ENCODE results near the gene CEMIP2. TPM values are rescaled to one million over a fixed set of nuclear protein-coding genes. Genes with fewer than 3 reads are reported as not detected.
"Not testable (repeated sequence)": the region's sequence is repeated elsewhere in the genome, so short reads cannot be mapped to it uniquely, and the experiment has no call there.

CEMIP2 gene
- total RNA-seq, 2 donors from 2014 or later = 15.6 to 87.7 TPM

DNA sequence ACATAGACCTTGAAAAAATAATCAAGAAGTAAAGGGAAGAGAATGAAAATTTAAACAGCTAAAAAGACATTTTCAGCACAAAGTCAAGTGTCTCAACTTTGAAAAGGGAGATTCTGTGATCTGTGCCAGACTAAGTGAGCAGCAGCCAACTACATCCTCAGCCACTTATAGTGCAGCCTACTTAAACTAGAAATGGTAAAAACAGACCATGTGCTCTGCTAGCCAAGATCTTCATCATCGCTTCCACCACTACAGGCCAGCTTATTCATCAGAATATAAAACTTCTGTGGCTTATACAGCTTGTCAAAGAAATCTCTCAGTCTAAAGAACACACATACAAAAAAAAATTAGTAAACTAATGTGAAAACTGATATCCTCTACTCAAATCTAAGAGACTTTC, 63.5 kb downstream of the CEMIP2 start:
- no peaks in the 10 kb centered on the region for H3K4me1 ChIP-seq
- TF ChIP-seq, protein P1, sequence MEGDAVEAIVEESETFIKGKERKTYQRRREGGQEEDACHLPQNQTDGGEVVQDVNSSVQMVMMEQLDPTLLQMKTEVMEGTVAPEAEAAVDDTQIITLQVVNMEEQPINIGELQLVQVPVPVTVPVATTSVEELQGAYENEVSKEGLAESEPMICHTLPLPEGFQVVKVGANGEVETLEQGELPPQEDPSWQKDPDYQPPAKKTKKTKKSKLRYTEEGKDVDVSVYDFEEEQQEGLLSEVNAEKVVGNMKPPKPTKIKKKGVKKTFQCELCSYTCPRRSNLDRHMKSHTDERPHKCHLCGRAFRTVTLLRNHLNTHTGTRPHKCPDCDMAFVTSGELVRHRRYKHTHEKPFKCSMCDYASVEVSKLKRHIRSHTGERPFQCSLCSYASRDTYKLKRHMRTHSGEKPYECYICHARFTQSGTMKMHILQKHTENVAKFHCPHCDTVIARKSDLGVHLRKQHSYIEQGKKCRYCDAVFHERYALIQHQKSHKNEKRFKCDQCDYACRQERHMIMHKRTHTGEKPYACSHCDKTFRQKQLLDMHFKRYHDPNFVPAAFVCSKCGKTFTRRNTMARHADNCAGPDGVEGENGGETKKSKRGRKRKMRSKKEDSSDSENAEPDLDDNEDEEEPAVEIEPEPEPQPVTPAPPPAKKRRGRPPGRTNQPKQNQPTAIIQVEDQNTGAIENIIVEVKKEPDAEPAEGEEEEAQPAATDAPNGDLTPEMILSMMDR (IDR thresholded peaks at IDR 0.05) = no peak
- no peaks in the 10 kb centered on the region for H3K27me3 ChIP-seq
- no peak overlapping the region for H3K27ac ChIP-seq
- H3K9me3 ChIP-seq = no peaks in the 10 kb centered on the region
- H3K4me3 ChIP-seq = no peak overlapping the region
- H3K36me3 ChIP-seq = peaks cover 28% of the 10 kb centered on the region
- DNase-seq (ENCODE audit: low spot score) = no peak

DNA sequence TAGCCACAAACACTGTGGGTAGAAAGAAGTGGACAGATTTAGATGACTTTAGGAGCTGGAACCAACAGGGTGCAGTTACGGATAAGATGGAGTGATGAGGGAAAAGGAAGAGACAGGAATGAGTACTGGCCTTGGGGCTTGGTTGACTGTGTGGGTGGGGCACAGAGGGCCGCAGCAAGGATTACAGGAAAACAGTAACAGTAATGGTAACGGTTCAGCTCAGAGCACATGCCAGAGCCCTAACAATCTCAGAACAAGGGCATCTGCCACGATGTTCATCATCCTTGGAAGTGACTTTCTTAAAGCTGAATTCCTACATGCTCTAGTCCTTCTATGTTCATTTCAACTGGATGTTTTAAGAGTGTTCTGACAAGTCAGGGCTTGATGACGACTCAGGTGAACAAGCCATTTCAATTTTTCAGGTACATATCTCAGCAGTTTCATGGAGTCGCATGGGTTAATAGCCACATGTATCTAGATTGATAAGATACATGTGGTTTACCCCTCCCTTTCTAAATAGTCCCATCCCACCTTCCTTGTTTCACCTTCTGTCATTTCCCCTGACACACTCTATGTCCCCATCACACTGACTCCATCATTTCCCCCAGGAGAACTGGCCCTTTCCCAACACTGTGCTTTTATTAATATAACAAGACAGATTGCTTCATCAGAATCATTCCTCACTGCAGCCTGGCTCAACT, 65.0 kb downstream of the CEMIP2 start:
- TF ChIP-seq, protein P1 (IDR thresholded peaks at IDR 0.05) = no peak
- no peaks in the 10 kb centered on the region for H3K9me3 ChIP-seq
- H3K36me3 ChIP-seq = peaks cover 15% of the 10 kb centered on the region
- no peaks in the 10 kb centered on the region for H3K4me1 ChIP-seq
- DNase-seq (ENCODE audit: low spot score) = no peak
- H3K27me3 ChIP-seq = no peaks in the 10 kb centered on the region
- no peak overlapping the region for H3K4me3 ChIP-seq
- H3K27ac ChIP-seq = no peak overlapping the region

DNA sequence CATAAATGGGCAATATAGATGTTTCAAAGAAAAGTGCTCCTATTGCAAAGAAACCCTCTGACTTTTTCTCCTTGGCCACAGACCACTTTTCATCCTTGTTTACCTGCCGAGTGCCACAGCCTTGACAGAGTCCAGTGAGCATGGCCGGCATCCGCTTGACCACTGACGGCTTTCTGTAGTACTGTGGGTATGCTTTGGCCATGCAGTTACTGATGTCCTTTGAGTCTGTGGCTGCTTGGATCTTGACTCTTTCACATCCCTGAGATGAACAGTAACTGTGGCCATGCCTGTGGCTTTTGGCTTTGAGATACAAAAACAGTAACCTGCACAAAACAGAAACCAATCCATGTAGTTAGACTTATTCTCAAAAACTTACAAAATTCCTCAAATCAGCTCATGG, 70.4 kb downstream of the CEMIP2 start:
- H3K4me3 ChIP-seq = no peak overlapping the region
- TF ChIP-seq, protein P1 (IDR thresholded peaks at IDR 0.05) = no peak
- no peaks in the 10 kb centered on the region for H3K9me3 ChIP-seq
- H3K4me1 ChIP-seq = no peaks in the 10 kb centered on the region
- H3K27me3 ChIP-seq = no peaks in the 10 kb centered on the region
- no peak for DNase-seq (ENCODE audit: low spot score)
- H3K36me3 ChIP-seq = peaks cover 28% of the 10 kb centered on the region
- H3K27ac ChIP-seq = no peak overlapping the region

DNA sequence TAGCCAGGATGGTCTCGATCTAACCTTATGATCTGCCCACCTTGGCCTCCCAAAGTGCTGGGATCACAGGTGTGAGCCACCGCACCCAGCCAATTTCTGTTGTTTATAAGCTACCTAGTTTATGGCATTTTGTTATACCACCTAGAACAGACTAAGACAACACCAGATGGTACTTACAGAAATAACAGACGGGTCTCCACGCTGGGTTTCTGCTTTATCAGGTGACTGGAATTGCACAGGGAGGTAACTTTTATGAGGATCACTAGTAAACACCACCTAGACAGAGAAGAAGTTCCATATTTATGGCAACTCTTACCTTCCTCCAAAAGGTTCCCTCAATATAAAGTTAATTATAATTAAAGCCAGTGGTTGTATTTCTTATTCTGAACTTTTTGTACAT, 74.0 kb downstream of the CEMIP2 start:
- no peak for DNase-seq (ENCODE audit: low spot score)
- H3K27me3 ChIP-seq = no peaks in the 10 kb centered on the region
- no peaks in the 10 kb centered on the region for H3K4me1 ChIP-seq
- H3K27ac ChIP-seq = no peak overlapping the region
- TF ChIP-seq, protein P1 (IDR thresholded peaks at IDR 0.05) = no peak
- peaks cover 30% of the 10 kb centered on the region for H3K36me3 ChIP-seq
- H3K4me3 ChIP-seq = no peak overlapping the region
- no peaks in the 10 kb centered on the region for H3K9me3 ChIP-seq

DNA sequence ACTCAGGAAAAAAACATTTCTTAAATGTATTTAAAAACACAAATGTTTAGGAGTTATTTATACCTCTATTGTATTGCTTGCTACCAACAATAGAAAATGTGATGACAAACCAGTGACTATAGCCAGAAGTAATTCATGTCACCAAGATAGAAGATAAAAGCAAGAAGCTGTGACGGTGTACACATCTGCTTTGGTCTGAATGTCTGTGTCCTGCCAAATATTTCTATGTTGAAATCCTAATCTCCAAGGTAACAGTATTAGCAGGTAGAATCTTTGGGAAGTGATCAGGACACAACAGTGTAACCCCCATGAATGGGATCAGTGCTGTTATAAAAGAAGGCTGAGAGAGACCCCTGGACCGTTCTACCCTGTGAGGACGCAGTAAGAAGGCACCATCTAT, 74.7 kb downstream of the CEMIP2 start:
- H3K9me3 ChIP-seq = no peaks in the 10 kb centered on the region
- peaks cover 30% of the 10 kb centered on the region for H3K36me3 ChIP-seq
- no peak overlapping the region for H3K4me3 ChIP-seq
- no peaks in the 10 kb centered on the region for H3K4me1 ChIP-seq
- H3K27ac ChIP-seq = no peak overlapping the region
- no peak for DNase-seq (ENCODE audit: low spot score)
- no peaks in the 10 kb centered on the region for H3K27me3 ChIP-seq
- TF ChIP-seq, protein P1 (IDR thresholded peaks at IDR 0.05) = no peak

DNA sequence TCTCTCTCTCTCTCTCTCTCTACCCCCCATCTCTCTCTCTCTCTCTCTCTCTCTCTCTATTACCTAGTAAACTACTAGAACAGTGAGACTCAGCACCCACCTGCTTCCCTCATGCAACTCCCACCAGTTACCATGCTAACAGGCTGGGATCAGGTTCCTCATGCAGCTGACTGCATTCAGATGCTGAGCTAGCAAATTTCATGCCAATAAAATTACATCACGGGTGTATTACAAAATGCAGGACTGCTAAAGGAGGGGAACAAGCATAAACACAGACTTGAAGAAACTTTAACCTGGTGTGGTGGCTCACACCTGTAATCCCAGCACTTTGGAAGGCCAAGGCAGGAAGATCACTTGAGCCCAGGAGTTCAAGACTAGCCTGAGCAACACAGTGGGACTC, 76.0 kb downstream of the CEMIP2 start:
- Histone ChIP-seq H3K27ac (no peak overlapping the region), H3K4me3 (no peak overlapping the region), H3K4me1 (no peaks in the 10 kb centered on the region), H3K36me3 (peaks cover 22% of the 10 kb centered on the region), H3K27me3 (no peaks in the 10 kb centered on the region), H3K9me3 (no peaks in the 10 kb centered on the region)
- DNase-seq (ENCODE audit: low spot score) = no peak
- TF ChIP-seq, protein P1 (IDR thresholded peaks at IDR 0.05) = no peak

DNA sequence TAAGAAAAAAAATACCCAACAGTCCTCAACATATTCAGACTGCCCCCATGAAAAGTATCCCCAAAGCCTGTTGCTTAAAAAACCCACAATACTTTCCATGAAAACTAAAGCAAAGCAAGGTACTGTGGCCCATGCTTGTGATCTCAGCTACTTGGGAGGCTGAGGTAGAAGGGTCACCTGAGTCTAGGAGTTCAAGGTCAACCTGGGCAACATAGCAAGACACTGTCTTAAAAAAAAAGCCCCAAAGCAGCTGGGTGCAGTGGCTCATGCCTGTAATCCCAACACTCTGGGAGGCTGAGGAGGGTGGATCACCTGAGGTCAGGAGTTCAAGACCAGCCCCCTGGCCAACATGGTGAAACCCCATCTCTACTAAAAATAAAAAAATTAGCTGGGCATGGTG, 76.7 kb downstream of the CEMIP2 start:
- not testable (repeated sequence) for H3K27me3 ChIP-seq; H3K4me1 ChIP-seq; DNase-seq (ENCODE audit: low spot score); H3K4me3 ChIP-seq; H3K27ac ChIP-seq; H3K9me3 ChIP-seq
- H3K36me3 ChIP-seq = peaks cover 16% of the 10 kb centered on the region
